K562 (cell line): ENCODE data around the gene C10orf105. TPM values are rescaled to one million over a fixed set of nuclear protein-coding genes. Genes with fewer than 3 reads are reported as not detected.

Experiments
- ATAC-seq: fragments of 200-7000 bp; cut with Tn5 transposase; 3 replicates; pipeline ENCODE4 v1.9.1; 2020; ENCODE audit warnings: moderate library complexity
- BruUV-seq: library from RNA; stranded (reverse); fragments of 400-500 nt; replicated peaks from 2 replicates; lab custom pipeline; 2021; lab: Mats Ljungman, UMichigan
- CTCF ChIA-PET: fragments of 300-600 bp; formaldehyde crosslinking; extraction: SDS; loops from one replicate; lab custom pipeline; 2021; ENCODE audit warnings: low intra/inter-chr PET ratio; lab: Yijun Ruan, JAX
- POLR2A ChIA-PET: fragments of 300-600, 350-650 bp; sonication (Branson Sonifier 250); formaldehyde crosslinking; extraction: SDS; loops from one replicate; lab custom pipeline; 2021; ENCODE audit warnings: antibody characterized with exemption, inconsistent platforms; lab: Yijun Ruan, JAX
- DNase-seq, 4 experiments: peaks; one replicate each; pipeline versions ENCODE4 v3.0.0 to v3.0.0-alpha.2; 2011 to 2018; ENCODE audit warnings: low spot score in 3 of 4, mixed read lengths in 3 of 4; ENCODE audit errors: extremely low read depth in 1 of 4
- FAIRE-seq: peaks from 2 replicates; lab custom pipeline; 2011; peaks lifted over from hg19 to GRCh38; lab: Jason Lieb, UNC
- H2AFZ ChIP-seq: 2 replicates; pipeline ENCODE4 v1.6.0; 2011; ENCODE audit warnings: low read depth, low read length, control low read depth, inconsistent platforms
- H3K27ac ChIP-seq: fragments of 200-600 bp; 3 replicates; pipeline ENCODE4 v1.8.0; 2011; ENCODE audit warnings: low read depth, mild to moderate bottlenecking, control low read depth, inconsistent platforms, low read length, moderate library complexity, mixed read lengths; ENCODE audit errors: extremely low read depth
- H3K27me3 ChIP-seq, 2 experiments: fragments of 300-600 bp in 1 of 2; 2 replicates in 1 of 2; 3 replicates in 1 of 2; pipeline versions ENCODE4 v1.6.0 to v1.8.0; 2011; ENCODE audit warnings: inconsistent platforms in 2 of 2, low read length in 2 of 2, mild to moderate bottlenecking in 1 of 2, mixed read lengths in 1 of 2, moderate library complexity in 1 of 2; ENCODE audit not compliant: control insufficient read depth in 2 of 2, insufficient read depth in 2 of 2
- H3K36me3 ChIP-seq: fragments of 300-600 bp; 3 replicates; pipeline ENCODE4 v1.8.0; 2011; ENCODE audit warnings: mild to moderate bottlenecking, low read length, inconsistent platforms; ENCODE audit not compliant: control insufficient read depth, insufficient read depth
- H3K4me1 ChIP-seq, 2 experiments: fragments of 200-600 bp in 1 of 2; replicated peaks in 1 of 2; 2 replicates in 1 of 2; 3 replicates in 1 of 2; pipeline versions ENCODE4 v1.5.1 to v1.8.0; 2011; ENCODE audit warnings: inconsistent platforms in 2 of 2, low read length in 2 of 2, mild to moderate bottlenecking in 1 of 2, mixed read lengths in 1 of 2, moderate library complexity in 1 of 2; ENCODE audit not compliant: control insufficient read depth in 2 of 2, insufficient read depth in 2 of 2
- H3K4me2 ChIP-seq: 2 replicates; pipeline ENCODE4 v1.6.1; 2011; ENCODE audit warnings: low read length, control low read depth, inconsistent platforms, mixed read lengths; ENCODE audit not compliant: insufficient read depth
- H3K4me3 ChIP-seq: fragments of 200-600 bp; sonication (generic), shearing (Covaris generic); 2 replicates; pipeline ENCODE4 v1.5.1; 2016; ENCODE audit warnings: control low read depth, inconsistent platforms
- H3K79me2 ChIP-seq: fragments of 200-600 bp; 3 replicates; pipeline ENCODE4 v1.8.0; 2011; ENCODE audit warnings: low read length, inconsistent platforms; ENCODE audit not compliant: control insufficient read depth, insufficient read depth
- H3K9ac ChIP-seq, 2 experiments: 2 replicates each; pipeline versions ENCODE4 v1.6.0 to v1.6.1; 2011; ENCODE audit warnings: low read depth in 2 of 2, low read length in 2 of 2, control low read depth in 1 of 2, inconsistent platforms in 1 of 2, mild to moderate bottlenecking in 1 of 2, mixed read lengths in 1 of 2; ENCODE audit not compliant: insufficient read depth in 1 of 2
- H3K9me1 ChIP-seq: one replicate; pipeline ENCODE4 v1.6.0; 2011; ENCODE audit warnings: inconsistent platforms, mild to moderate bottlenecking, low read length, moderate library complexity; ENCODE audit not compliant: control insufficient read depth, insufficient read depth
- H3K9me3 ChIP-seq: replicated peaks from 2 replicates; pipeline ENCODE4 v1.5.1; 2011; ENCODE audit warnings: low read depth, low read length, inconsistent platforms; ENCODE audit not compliant: control insufficient read depth, insufficient read depth
- H4K20me1 ChIP-seq: replicated peaks from 2 replicates; pipeline ENCODE4 v1.6.1; 2011; ENCODE audit warnings: low read length, inconsistent platforms, mixed read lengths; ENCODE audit not compliant: control insufficient read depth, insufficient read depth
- ARID1B ChIP-seq: fragments of 450-650 bp; IDR thresholded peaks from 2 replicates; pipeline ENCODE4 v1.6.1; 2016; ENCODE audit warnings: antibody characterized with exemption, mild to moderate bottlenecking, inconsistent platforms
- ASH1L ChIP-seq: fragments of 450-650 bp; IDR thresholded peaks from 2 replicates; pipeline ENCODE4 v1.6.1; 2018; ENCODE audit warnings: borderline replicate concordance, mild to moderate bottlenecking, low read depth; ENCODE audit not compliant: partially characterized antibody
- CBX2 ChIP-seq: fragments of 200-600 bp; sonication (generic); IDR thresholded peaks from one replicate; pipeline ENCODE4 v1.6.1; 2012; ENCODE audit warnings: mild to moderate bottlenecking, low read length, inconsistent platforms; ENCODE audit not compliant: insufficient read depth, poor library complexity, severe bottlenecking
- ERF ChIP-seq: fragments of 450-650 bp; formaldehyde crosslinking; IDR thresholded peaks from 2 replicates; pipeline ENCODE4 v1.4.0; 2020; ENCODE audit warnings: mild to moderate bottlenecking, mixed read lengths
- FOXK2 ChIP-seq, 2 experiments: fragments of 450-650 bp; IDR thresholded peaks in 1 of 2; conservative IDR thresholded peaks in 1 of 2; 2 replicates each; pipeline ENCODE4 v1.6.1; 2016; ENCODE audit warnings: low read depth in 2 of 2, mild to moderate bottlenecking in 1 of 2
- FUS ChIP-seq: fragments of 200-400 bp; formaldehyde crosslinking; optimal IDR thresholded peaks from 2 replicates; pipeline ENCODE3; 2017; ENCODE audit warnings: low read depth, low read length
- GTF2F1 ChIP-seq: IDR thresholded peaks from 2 replicates; pipeline ENCODE4 v1.6.1; 2011; ENCODE audit warnings: low read depth, low read length, improper control_type of control experiment
- ILK ChIP-seq: fragments of 450-650 bp; IDR thresholded peaks from 2 replicates; pipeline ENCODE4 v1.6.1; 2016; ENCODE audit warnings: missing genetic modification characterization, low read depth, mild to moderate bottlenecking, missing compliant biosample characterization, moderate library complexity, borderline replicate concordance
- NR1H2 ChIP-seq: sonication (generic); formaldehyde crosslinking; IDR thresholded peaks from 2 replicates; pipeline ENCODE4 v1.4.0; 2020; ENCODE audit warnings: mild to moderate bottlenecking, missing genetic modification reagents
- NUFIP1 ChIP-seq: fragments of 450-650 bp; IDR thresholded peaks from 2 replicates; pipeline ENCODE4 v1.6.1; 2018; ENCODE audit not compliant: partially characterized antibody
- ZNF165 ChIP-seq: fragments of 250-450 bp; sonication (Bioruptor Pico); IDR thresholded peaks from 2 replicates; pipeline ENCODE4 v1.4.0; 2020; ENCODE audit warnings: borderline replicate concordance
- ZNF232 ChIP-seq: sonication (generic); formaldehyde crosslinking; IDR thresholded peaks from 2 replicates; pipeline ENCODE4 v1.8.0; 2022; ENCODE audit warnings: mild to moderate bottlenecking, missing genetic modification reagents
- ZNF644 ChIP-seq: fragments of 200-800 bp; sonication (Bioruptor generic); IDR thresholded peaks from 2 replicates; pipeline ENCODE4 v1.6.1; 2016; ENCODE audit warnings: low read depth, missing genetic modification characterization, missing compliant biosample characterization
- WGBS: fragments of 100-300 bp; shearing (Covaris generic); methylation state at CpG from one replicate; pipeline ENCODE4 v1.1.6; 2016; ENCODE audit warnings: low coverage, mixed read lengths; ENCODE audit not compliant: insufficient coverage; ENCODE audit errors: missing lambda C conversion rate; 5-methylcytosine and 5-hydroxymethylcytosine counted together
- in situ Hi-C: fragments of 300-500 bp; cut with MboI; formaldehyde crosslinking; loops from 4 replicates; pipeline ENCODE4 v1.15.0; 2018; ENCODE audit warnings: inconsistent platforms, mixed read lengths
- intact Hi-C: fragments of 100-400 bp; cut with micrococcal nuclease; formaldehyde crosslinking; loops from 2 replicates; pipeline ENCODE4 v1.14.2; 2022
- polyA plus RNA-seq, 8 experiments: library from polyadenylated mRNA; depleted of rRNA in 4 of 8; stranded (reverse) in 5 of 8; unstranded in 3 of 8; fragments of >200 nt; fragmentation: Nextera tagmentation in 2 of 8; fragmentation: Illumina TruSeq in 1 of 8; extraction: Ambion mirVana in 2 of 8; extraction: Trizol in 1 of 8; gene quantifications; 2 replicates each; pipeline versions ENCODE4 v1.2.1 to v1.2.3, GENCODE V29; 2011 to 2014; ENCODE audit warnings: inconsistent platforms in 1 of 8, missing spikeins in 1 of 8
- total RNA-seq, 7 experiments: library from RNA; depleted of rRNA in 6 of 7; stranded (reverse); fragments of >200 nt in 6 of 7; fragmentation: Illumina TruSeq in 2 of 7; extraction: Trizol in 2 of 7; gene quantifications; 2 replicates each; pipeline versions ENCODE4 v1.2.1 to v1.2.3, GENCODE V29; 2011 to 2021; ENCODE audit warnings: low replicate concordance in 1 of 7
- TF ChIP-seq, protein P1 (sequence below), 3 experiments: IDR thresholded peaks in 2 of 3; conservative IDR thresholded peaks in 1 of 3; 2 replicates each; pipeline ENCODE4 v1.5.1; 2011 to 2012; ENCODE audit warnings: low read length in 3 of 3, mild to moderate bottlenecking in 3 of 3, control low read depth in 2 of 3, improper control_type of control experiment in 1 of 3, inconsistent platforms in 1 of 3, low read depth in 1 of 3, mixed read lengths in 1 of 3, moderate library complexity in 1 of 3; ENCODE audit not compliant: insufficient read depth in 2 of 3
- TF ChIP-seq, protein P2 (sequence below): fragments of 150-350 bp; conservative IDR thresholded peaks from 2 replicates; pipeline ENCODE4 v1.6.1; 2014; ENCODE audit warnings: low read length
- TF ChIP-seq, protein P3 (sequence below): fragments of 250-450 bp; sonication (Bioruptor Pico); IDR thresholded peaks from 2 replicates; pipeline ENCODE4 v1.9.0; 2021; ENCODE audit warnings: mild to moderate bottlenecking, inconsistent platforms

C10orf105 gene
- total and polyA plus RNA-seq, 9 of the 15 experiments (the other 6 are each of a cell fraction or from before 2014, with no cell fraction given), result 0.03 to 0.25 (median 0.04) TPM; not detected in 3

DNA sequence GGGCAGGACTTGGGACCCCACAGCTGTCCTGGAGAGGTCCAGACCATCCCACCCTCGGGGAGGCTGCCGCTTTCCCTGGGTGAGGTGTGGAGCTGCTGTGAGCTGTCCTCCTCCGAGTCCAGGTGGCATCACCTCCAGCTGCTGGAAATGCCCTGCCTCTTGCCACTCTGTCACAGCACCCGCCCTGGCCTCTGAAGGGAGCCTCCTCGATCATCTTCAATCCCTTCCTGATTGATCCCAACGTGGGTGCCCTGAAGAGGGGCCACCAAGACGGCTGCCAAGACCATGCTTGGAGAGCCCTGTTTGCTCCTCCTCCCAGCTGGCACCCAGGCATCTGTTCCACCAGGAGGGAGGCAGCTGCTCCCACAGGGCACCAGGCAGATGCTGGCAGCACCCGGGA, 4.6 kb downstream of the C10orf105 start:
- ATAC-seq (no peak), FAIRE-seq (no peak), DNase-seq (no peak)
- Histone ChIP-seq H3K9me1 (no peaks in the 10 kb centered on the region), H3K9me3 (no peaks in the 10 kb centered on the region), H3K27me3 (no peaks in the 10 kb centered on the region), H3K4me3 (no peak overlapping the region), H2AFZ (no peak overlapping the region), H3K4me2 (no peak overlapping the region), H3K27ac (no peak overlapping the region), H4K20me1 (no peaks in the 10 kb centered on the region), H3K79me2 (no peaks in the 10 kb centered on the region), H3K4me1 (peaks cover 24 to 51% of the 10 kb centered on the region in 2 experiments), H3K9ac (no peak overlapping the region), H3K36me3 (no peaks in the 10 kb centered on the region)
- POLR2A ChIA-PET, result interaction anchor here (2.6 kb wide), 1 partner anchor 11 kb away, joined by 6 read pairs; no protein-coding TSS in a partner anchor
- CTCF ChIA-PET, result no interaction called here
- no TSS peak for BruUV-seq
- in situ Hi-C loops (no loop called here), intact Hi-C loops (no loop called here)
- 32% methylated on average over 8 of the region's 8 CpGs for WGBS
- no peak for TF ChIP-seq ASH1L
- no peak for TF ChIP-seq ZNF644
- no peak for TF ChIP-seq FUS
- no peak for TF ChIP-seq GTF2F1
- no peak for TF ChIP-seq ARID1B
- TF ChIP-seq, protein P1, sequence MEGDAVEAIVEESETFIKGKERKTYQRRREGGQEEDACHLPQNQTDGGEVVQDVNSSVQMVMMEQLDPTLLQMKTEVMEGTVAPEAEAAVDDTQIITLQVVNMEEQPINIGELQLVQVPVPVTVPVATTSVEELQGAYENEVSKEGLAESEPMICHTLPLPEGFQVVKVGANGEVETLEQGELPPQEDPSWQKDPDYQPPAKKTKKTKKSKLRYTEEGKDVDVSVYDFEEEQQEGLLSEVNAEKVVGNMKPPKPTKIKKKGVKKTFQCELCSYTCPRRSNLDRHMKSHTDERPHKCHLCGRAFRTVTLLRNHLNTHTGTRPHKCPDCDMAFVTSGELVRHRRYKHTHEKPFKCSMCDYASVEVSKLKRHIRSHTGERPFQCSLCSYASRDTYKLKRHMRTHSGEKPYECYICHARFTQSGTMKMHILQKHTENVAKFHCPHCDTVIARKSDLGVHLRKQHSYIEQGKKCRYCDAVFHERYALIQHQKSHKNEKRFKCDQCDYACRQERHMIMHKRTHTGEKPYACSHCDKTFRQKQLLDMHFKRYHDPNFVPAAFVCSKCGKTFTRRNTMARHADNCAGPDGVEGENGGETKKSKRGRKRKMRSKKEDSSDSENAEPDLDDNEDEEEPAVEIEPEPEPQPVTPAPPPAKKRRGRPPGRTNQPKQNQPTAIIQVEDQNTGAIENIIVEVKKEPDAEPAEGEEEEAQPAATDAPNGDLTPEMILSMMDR (IDR thresholded peaks at IDR 0.05 in 2 of 3, conservative IDR thresholded peaks at IDR 0.05 in 1 of 3; ENCODE audit: insufficient read depth in 2 of 3, low read depth in 1 of 3, low read length in 3 of 3), result no peak
- TF ChIP-seq, protein P2, sequence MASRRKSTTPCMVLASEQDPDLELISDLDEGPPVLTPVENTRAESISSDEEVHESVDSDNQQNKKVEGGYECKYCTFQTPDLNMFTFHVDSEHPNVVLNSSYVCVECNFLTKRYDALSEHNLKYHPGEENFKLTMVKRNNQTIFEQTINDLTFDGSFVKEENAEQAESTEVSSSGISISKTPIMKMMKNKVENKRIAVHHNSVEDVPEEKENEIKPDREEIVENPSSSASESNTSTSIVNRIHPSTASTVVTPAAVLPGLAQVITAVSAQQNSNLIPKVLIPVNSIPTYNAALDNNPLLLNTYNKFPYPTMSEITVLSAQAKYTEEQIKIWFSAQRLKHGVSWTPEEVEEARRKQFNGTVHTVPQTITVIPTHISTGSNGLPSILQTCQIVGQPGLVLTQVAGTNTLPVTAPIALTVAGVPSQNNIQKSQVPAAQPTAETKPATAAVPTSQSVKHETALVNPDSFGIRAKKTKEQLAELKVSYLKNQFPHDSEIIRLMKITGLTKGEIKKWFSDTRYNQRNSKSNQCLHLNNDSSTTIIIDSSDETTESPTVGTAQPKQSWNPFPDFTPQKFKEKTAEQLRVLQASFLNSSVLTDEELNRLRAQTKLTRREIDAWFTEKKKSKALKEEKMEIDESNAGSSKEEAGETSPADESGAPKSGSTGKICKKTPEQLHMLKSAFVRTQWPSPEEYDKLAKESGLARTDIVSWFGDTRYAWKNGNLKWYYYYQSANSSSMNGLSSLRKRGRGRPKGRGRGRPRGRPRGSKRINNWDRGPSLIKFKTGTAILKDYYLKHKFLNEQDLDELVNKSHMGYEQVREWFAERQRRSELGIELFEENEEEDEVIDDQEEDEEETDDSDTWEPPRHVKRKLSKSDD, result no peak
- TF ChIP-seq ERF (CRISPR knock-in tag), result no peak
- no peak for TF ChIP-seq ZNF165 (CRISPR knock-in tag)
- TF ChIP-seq NR1H2 (CRISPR knock-in tag), result no peak
- no peak for TF ChIP-seq CBX2
- no peak for TF ChIP-seq ZNF232 (CRISPR knock-in tag)
- TF ChIP-seq, protein P3, sequence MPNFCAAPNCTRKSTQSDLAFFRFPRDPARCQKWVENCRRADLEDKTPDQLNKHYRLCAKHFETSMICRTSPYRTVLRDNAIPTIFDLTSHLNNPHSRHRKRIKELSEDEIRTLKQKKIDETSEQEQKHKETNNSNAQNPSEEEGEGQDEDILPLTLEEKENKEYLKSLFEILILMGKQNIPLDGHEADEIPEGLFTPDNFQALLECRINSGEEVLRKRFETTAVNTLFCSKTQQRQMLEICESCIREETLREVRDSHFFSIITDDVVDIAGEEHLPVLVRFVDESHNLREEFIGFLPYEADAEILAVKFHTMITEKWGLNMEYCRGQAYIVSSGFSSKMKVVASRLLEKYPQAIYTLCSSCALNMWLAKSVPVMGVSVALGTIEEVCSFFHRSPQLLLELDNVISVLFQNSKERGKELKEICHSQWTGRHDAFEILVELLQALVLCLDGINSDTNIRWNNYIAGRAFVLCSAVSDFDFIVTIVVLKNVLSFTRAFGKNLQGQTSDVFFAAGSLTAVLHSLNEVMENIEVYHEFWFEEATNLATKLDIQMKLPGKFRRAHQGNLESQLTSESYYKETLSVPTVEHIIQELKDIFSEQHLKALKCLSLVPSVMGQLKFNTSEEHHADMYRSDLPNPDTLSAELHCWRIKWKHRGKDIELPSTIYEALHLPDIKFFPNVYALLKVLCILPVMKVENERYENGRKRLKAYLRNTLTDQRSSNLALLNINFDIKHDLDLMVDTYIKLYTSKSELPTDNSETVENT (CRISPR knock-in tag), result no peak
- no peak for TF ChIP-seq NUFIP1
- no peak for TF ChIP-seq FOXK2 (conservative IDR thresholded peaks at IDR 0.05 in 1 of 2, IDR thresholded peaks at IDR 0.05 in 1 of 2; ENCODE audit: low read depth in 2 of 2)
- TF ChIP-seq ILK, result no peak
